HG02973 (cell line): ENCODE results near the gene HOXD1.

ENCODE experiments used
- ATAC-seq: cut with Tn5 transposase; IDR thresholded peaks from one replicate; pipeline ENCODE4 v1.9.1; 2021; ENCODE audit warnings: moderate library complexity; ENCODE audit not compliant: unreplicated experiment

HOXD1 gene

DNA sequence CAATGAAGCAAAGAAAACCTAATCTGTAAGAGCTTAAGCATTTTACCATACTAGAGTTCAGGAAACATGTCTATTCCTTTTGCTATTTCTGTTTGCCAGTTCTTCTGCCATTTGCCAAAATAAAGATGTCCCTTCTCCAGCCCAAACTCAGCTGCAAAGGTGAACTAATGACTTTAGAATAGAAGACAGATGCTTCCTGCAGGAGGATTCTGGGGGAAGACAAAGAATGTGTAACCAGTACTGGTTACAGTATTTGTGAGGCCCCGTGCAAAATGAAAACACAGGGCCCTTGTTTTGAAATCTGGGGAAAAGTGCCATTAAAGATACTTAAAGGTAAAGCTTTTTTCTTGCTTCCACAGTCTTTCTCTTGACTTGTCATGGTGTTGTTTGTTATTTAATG, 46.5 kb downstream of the HOXD1 start:
- no peak for ATAC-seq

DNA sequence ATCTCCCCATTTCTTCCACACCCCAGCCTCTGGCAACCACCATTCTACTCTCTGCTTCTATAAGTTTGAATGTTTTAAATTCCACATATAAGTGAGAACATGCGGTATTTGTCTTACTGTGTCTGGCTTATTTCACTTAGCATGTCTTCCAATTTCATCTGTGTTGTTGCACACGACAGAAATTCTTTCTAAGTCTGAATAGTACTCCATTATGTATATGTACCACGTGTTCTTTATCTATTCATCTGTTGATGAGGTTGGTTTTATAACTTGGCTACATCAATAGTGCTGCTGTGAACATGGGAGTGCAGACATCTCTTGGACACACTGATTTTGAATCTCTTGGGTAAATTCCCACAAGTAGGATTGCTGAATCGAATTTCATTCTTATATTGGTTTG, 49.0 kb downstream of the HOXD1 start:
- ATAC-seq: no peak

DNA sequence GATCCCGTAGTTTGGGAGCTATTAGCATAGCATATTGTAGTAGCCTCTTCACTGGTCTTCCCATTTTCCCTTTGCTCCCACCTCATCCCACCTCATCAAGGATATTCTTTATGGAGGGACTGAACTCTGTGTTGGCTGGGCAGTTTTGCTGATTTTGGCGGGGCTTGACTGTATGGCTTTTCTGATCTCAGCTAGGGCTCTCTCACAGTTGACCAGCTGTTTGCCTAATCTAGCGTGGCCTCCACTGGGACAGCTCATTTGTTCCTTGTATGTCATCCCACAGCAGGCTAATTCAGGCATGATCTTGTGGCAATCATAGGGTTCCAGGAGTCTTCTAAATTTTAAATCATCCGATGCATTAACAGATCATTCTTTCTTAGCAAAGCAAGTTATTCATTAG, 50.6 kb downstream of the HOXD1 start:
- ATAC-seq: no peak

DNA sequence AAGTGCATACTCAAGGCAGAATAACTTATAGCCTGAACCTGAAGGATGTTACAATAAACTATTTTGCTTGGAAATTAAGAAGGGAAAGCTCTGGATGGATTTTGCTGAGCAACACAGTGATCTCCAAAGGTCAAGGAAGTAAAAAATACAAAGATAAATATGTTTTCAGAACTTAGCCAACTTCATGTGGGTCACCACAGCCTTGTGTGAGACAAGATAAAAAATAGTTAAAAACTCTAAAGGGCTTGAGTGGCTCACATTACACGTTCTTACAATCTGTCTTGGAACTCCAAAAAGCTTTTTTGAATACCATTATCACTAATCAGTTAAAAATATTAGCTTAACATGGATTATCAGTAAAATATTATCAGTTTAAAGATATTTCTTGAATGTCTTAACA, 51.8 kb downstream of the HOXD1 start:
- ATAC-seq: no peak
